Activated naive CD4-positive, alpha-beta T cell treated with anti-CD3 and anti-CD28 coated beads for 36 hours (primary cell): Measurements from ENCODE around the gene GPR137C. TPM values are rescaled to one million over a fixed set of nuclear protein-coding genes. Genes with fewer than 3 reads are reported as not detected.
"Not testable (repeated sequence)": the region's sequence is repeated elsewhere in the genome, so short reads cannot be mapped to it uniquely, and the experiment has no call there.

Source experiments
- CTCF ChIA-PET: fragments of 350-600 bp; sonication (Branson Sonifier 250); formaldehyde crosslinking; loops from one replicate; lab custom pipeline; 2021; ENCODE audit warnings: antibody characterized with exemption; lab: Charles Lee
- DNase-seq: peaks from one replicate; pipeline ENCODE4 v3.0.0-alpha.2; 2020
- H3K27ac Mint-ChIP-seq: one replicate; pipeline ENCODE4 v1.8.0; 2021; ENCODE audit warnings: mild to moderate bottlenecking, mixed read lengths
- H3K27me3 Mint-ChIP-seq: one replicate; pipeline ENCODE4 v1.8.0; 2021; ENCODE audit warnings: low read depth, mixed read lengths
- H3K36me3 Mint-ChIP-seq: one replicate; pipeline ENCODE4 v1.8.0; 2021; ENCODE audit warnings: low read depth, mixed read lengths
- H3K4me1 Mint-ChIP-seq: one replicate; pipeline ENCODE4 v1.8.0; 2021; ENCODE audit warnings: low read depth, mixed read lengths
- H3K4me3 Mint-ChIP-seq: one replicate; pipeline ENCODE4 v1.8.0; 2021; ENCODE audit warnings: mild to moderate bottlenecking, moderate library complexity, mixed read lengths
- H3K9me3 Mint-ChIP-seq: one replicate; pipeline ENCODE4 v1.8.0; 2021; ENCODE audit warnings: mixed read lengths
- intact Hi-C: fragments of 100-400 bp; cut with micrococcal nuclease; formaldehyde crosslinking; loops from one replicate; pipeline ENCODE4 v1.15.1; 2023
- total RNA-seq, 2 experiments: library from RNA; stranded (reverse); gene quantifications; one replicate each; pipeline ENCODE4 v1.2.3, GENCODE V29; 2021

The GPR137C gene
- total RNA-seq, 2 experiments from 2014 or later: 0.07 TPM; not detected in 1

GRCh38 chr14:52547027-52547426 lies 5.6 kb upstream of the GPR137C start:
- intact Hi-C loops: no loop called here

DNA sequence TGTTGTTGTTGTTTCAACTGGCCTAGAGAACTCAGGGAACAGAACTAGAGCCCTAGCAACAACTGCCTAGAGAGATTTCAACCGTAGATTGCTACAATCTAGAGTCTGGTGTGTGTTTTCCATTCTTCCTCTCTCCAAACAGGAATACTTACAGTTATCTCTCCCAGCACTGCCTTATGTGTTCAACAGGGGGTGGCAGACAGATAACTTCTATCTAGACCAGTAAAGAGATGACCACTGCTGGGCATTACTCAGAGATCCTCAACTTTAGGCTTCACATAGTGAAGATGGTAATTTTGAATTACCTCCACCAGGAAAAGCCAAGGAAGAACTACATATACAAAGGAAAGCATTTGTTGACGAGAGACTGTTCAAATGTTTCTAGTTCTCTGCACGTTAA lies 5.1 kb upstream of the GPR137C start:
- H3K9me3 Mint-ChIP-seq: no peaks in the 10 kb centered on the region
- H3K27me3 Mint-ChIP-seq: no peaks in the 10 kb centered on the region
- intact Hi-C loops: no loop called here
- H3K4me1 Mint-ChIP-seq: peaks cover 15% of the 10 kb centered on the region
- peaks cover 3% of the 10 kb centered on the region for H3K36me3 Mint-ChIP-seq
- H3K4me3 Mint-ChIP-seq: no peak overlapping the region
- no peak overlapping the region for H3K27ac Mint-ChIP-seq
- no peak for DNase-seq
- CTCF ChIA-PET: no interaction called here

More at GRCh38 chr14:52547027-52547426, 5.6 kb upstream of the GPR137C start:
- Mint-ChIP-seq H3K4me3 (no peak overlapping the region), H3K27ac (no peak overlapping the region), H3K9me3 (no peaks in the 10 kb centered on the region), H3K27me3 (no peaks in the 10 kb centered on the region), H3K4me1 (peaks cover 15% of the 10 kb centered on the region), H3K36me3 (peaks cover 3% of the 10 kb centered on the region)
- no peak for DNase-seq
- CTCF ChIA-PET: no interaction called here

DNA sequence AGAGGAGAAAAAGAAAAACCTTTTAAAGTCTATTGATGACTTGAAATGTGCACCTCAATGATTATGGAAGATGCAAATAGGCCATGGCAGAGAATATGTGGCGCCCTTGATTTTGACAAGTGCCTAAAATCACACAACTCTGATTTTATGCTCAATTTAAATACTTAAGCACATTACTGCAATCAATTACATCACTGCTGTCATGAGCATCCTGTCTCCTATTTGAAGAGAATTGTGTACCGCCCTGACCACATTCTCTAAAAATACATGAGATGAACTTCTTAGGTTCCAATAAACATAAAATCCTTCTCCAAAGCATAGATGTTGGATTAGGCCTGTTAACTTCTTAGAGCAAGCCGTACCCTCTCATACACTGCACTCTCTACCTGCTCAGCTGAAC lies 2.0 kb upstream of the GPR137C start:
- Mint-ChIP-seq H3K9me3 (no peaks in the 10 kb centered on the region), H3K36me3 (no peaks in the 10 kb centered on the region), H3K4me1 (peaks cover 15% of the 10 kb centered on the region), H3K27me3 (no peaks in the 10 kb centered on the region), H3K27ac (no peak overlapping the region), H3K4me3 (peak overlapping the region; percentile 2)
- intact Hi-C loops: loop anchor here (5.0 to 10.0 kb wide), 6 partner anchors 148 to 1847 kb away; partner anchors contain the start of genes CDKN3, FERMT2 and PTGER2
- DNase-seq: no peak
- CTCF ChIA-PET: interaction anchor here (0.8 to 1.1 kb wide), 2 partner anchors 7 to 24 kb away, joined by 3 to 11 read pairs; no protein-coding TSS in a partner anchor

- no peaks in the 10 kb centered on the region for H3K27me3 Mint-ChIP-seq
- H3K9me3 Mint-ChIP-seq: no peaks in the 10 kb centered on the region
- CTCF ChIA-PET: interaction anchor here (0.8 to 1.4 kb wide), 3 partner anchors 8 to 24 kb away, joined by 3 to 11 read pairs (median 4); no protein-coding TSS in a partner anchor
- H3K36me3 Mint-ChIP-seq: no peaks in the 10 kb centered on the region
- intact Hi-C loops: loop anchor here (5.0 to 10.0 kb wide), 6 partner anchors 149 to 1846 kb away; partner anchors contain the start of genes CDKN3, FERMT2 and PTGER2
- no peak for DNase-seq
- H3K4me1 Mint-ChIP-seq: peaks cover 15% of the 10 kb centered on the region
- peak overlapping the region; percentile 85 for H3K4me3 Mint-ChIP-seq
- H3K27ac Mint-ChIP-seq: no peak overlapping the region
These were observed 1.4 kb upstream of the GPR137C start for GRCh38 chr14:52551205-52551604.

GRCh38 chr14:52551696-52552062 lies 957 bp upstream of the GPR137C start:
- no peak for DNase-seq
- CTCF ChIA-PET: interaction anchor here (0.6 to 1.4 kb wide), 6 partner anchors 8 to 365 kb away, joined by 3 to 5 read pairs (median 4); no protein-coding TSS in a partner anchor
- Mint-ChIP-seq H3K27ac (peak overlapping the region; percentile 77), H3K27me3 (no peaks in the 10 kb centered on the region), H3K36me3 (no peaks in the 10 kb centered on the region), H3K9me3 (no peaks in the 10 kb centered on the region), H3K4me3 (peak overlapping the region; percentile 85), H3K4me1 (peaks cover 15% of the 10 kb centered on the region)
- intact Hi-C loops: loop anchor here (1.0 to 10.0 kb wide), 16 partner anchors 143 to 1846 kb away; partner anchors contain the start of genes CDKN3, DDHD1, FERMT2 and GNPNAT1

- Mint-ChIP-seq H3K9me3 (no peaks in the 10 kb centered on the region), H3K4me3 (peak overlapping the region; percentile 88), H3K27me3 (peaks cover 3% of the 10 kb centered on the region), H3K36me3 (no peaks in the 10 kb centered on the region), H3K4me1 (peaks cover 15% of the 10 kb centered on the region), H3K27ac (no peak overlapping the region)
- peak; percentile 39 for DNase-seq
- intact Hi-C loops: loop anchor here (2.0 to 10.0 kb wide), 10 partner anchors 151 to 1844 kb away; partner anchors contain the start of genes CDKN3, DDHD1, FERMT2 and PTGER2
- CTCF ChIA-PET: interaction anchor here (1.1 to 1.4 kb wide), 2 partner anchors 10 to 17 kb away, joined by 4 to 5 read pairs; no protein-coding TSS in a partner anchor
These were observed 500 bp downstream of the GPR137C start for GRCh38 chr14:52553002-52553670.

- Mint-ChIP-seq H3K9me3 (peaks cover 2% of the 10 kb centered on the region), H3K27ac (no peak overlapping the region), H3K4me3 (peak overlapping the region; percentile 88), H3K27me3 (peaks cover 3% of the 10 kb centered on the region), H3K4me1 (peaks cover 15% of the 10 kb centered on the region), H3K36me3 (no peaks in the 10 kb centered on the region)
- CTCF ChIA-PET: interaction anchor here (0.5 to 0.9 kb wide), 2 partner anchors 24 to 27 kb away, joined by 3 read pairs; no protein-coding TSS in a partner anchor
- peak; percentile 85 for DNase-seq
- intact Hi-C loops: loop anchor here (2.0 to 10.0 kb wide), 10 partner anchors 152 to 1843 kb away; partner anchors contain the start of genes CDKN3, DDHD1, FERMT2 and PTGER2
These were observed 1.3 kb downstream of the GPR137C start for GRCh38 chr14:52553671-52554575.

GRCh38 chr14:52558688-52559087 lies 6.1 kb downstream of the GPR137C start:
- H3K36me3 Mint-ChIP-seq: no peaks in the 10 kb centered on the region
- CTCF ChIA-PET: no interaction called here

GRCh38 chr14:52563120-52563519 lies 10.5 kb downstream of the GPR137C start:
- intact Hi-C loops: no loop called here
- H3K36me3 Mint-ChIP-seq: no peaks in the 10 kb centered on the region
- CTCF ChIA-PET: interaction anchor here (2.0 kb wide), 1 partner anchor 11 kb away, joined by 5 read pairs; the partner anchor contains the start of gene TXNDC16
- H3K9me3 Mint-ChIP-seq: peaks cover 2% of the 10 kb centered on the region
- no peak for DNase-seq
- H3K27ac Mint-ChIP-seq: no peak overlapping the region
- H3K27me3 Mint-ChIP-seq: no peaks in the 10 kb centered on the region
- no peak overlapping the region for H3K4me3 Mint-ChIP-seq
- no peaks in the 10 kb centered on the region for H3K4me1 Mint-ChIP-seq

More at GRCh38 chr14:52558688-52559087, 6.1 kb downstream of the GPR137C start:
- H3K9me3 Mint-ChIP-seq: peaks cover 2% of the 10 kb centered on the region
- peaks cover 3% of the 10 kb centered on the region for H3K27me3 Mint-ChIP-seq
- no peak overlapping the region for H3K27ac Mint-ChIP-seq
- H3K4me1 Mint-ChIP-seq: no peaks in the 10 kb centered on the region
- intact Hi-C loops: loop anchor here (10.0 kb wide), 1 partner anchor 564 kb away; no protein-coding TSS in a partner anchor
- DNase-seq: no peak
- no peak overlapping the region for H3K4me3 Mint-ChIP-seq

GRCh38 chr14:52568454-52568853 lies 15.8 kb downstream of the GPR137C start:
- intact Hi-C loops, H3K27ac Mint-ChIP-seq, H3K4me3 Mint-ChIP-seq, H3K36me3 Mint-ChIP-seq, H3K4me1 Mint-ChIP-seq, DNase-seq, H3K27me3 Mint-ChIP-seq: not testable (repeated sequence)
- CTCF ChIA-PET: interaction anchor here (0.9 kb wide), 1 partner anchor 11 kb away, joined by 3 read pairs; no protein-coding TSS in a partner anchor
- H3K9me3 Mint-ChIP-seq: peaks cover 37% of the 10 kb centered on the region

- H3K27me3 Mint-ChIP-seq: peaks cover under 1% of the 10 kb centered on the region
- CTCF ChIA-PET: interaction anchor here (0.6 kb wide), 1 partner anchor 43 kb away, joined by 4 read pairs; no protein-coding TSS in a partner anchor
- H3K36me3 Mint-ChIP-seq: peaks cover 7% of the 10 kb centered on the region
- no peak for DNase-seq
- intact Hi-C loops: no loop called here
- H3K9me3 Mint-ChIP-seq: peaks cover 24% of the 10 kb centered on the region
- no peaks in the 10 kb centered on the region for H3K4me1 Mint-ChIP-seq
- H3K4me3 Mint-ChIP-seq: no peak overlapping the region
- H3K27ac Mint-ChIP-seq: no peak overlapping the region
These were observed 23.2 kb downstream of the GPR137C start for GRCh38 chr14:52575858-52576257.
